Stomach (tissue), 4 donors: ENCODE results near the gene HLA-G.

ENCODE experiments used
- CTCF ChIP-seq, 7 experiments: fragments of 450-650 bp in 4 of 7; fragments of 200-600 bp in 3 of 7; sonication (generic) in 3 of 7; IDR thresholded peaks; one replicate each; pipeline ENCODE4 v1.5.1; 2016 to 2019; ENCODE audit warnings: antibody characterized with exemption in 7 of 7, control low read depth in 2 of 7, mild to moderate bottlenecking in 1 of 7
- EP300 ChIP-seq: sonication (generic); formaldehyde crosslinking; IDR thresholded peaks from one replicate; pipeline ENCODE4 v1.6.1; 2017; ENCODE audit warnings: antibody characterized with exemption
- POLR2AphosphoS5 ChIP-seq, 3 donors: sonication (generic); formaldehyde crosslinking; IDR thresholded peaks; one replicate each; pipeline ENCODE4 v1.6.1; 2016; ENCODE audit warnings: antibody characterized with exemption in 3 of 3

DNA sequence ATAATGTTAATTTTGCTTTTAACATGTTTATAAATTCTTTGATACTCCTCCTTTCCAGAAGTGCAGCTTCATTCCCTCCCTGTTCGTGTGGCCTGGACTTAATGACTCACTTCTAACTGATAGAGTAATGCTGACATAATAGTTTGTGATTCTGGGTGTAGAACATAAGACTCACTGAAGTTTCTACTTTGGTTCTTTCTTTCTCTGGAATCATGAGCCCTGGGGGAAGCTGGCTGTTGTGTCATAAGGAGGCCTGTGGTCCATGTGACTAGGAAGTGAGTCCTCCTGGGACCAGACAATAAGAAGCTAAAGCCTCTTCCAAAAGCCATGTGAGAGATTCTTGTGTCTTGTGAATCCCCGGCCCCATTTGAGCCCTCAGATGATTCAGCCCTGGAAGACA is 30.5 kb upstream of the HLA-G start:
- TF ChIP-seq EP300 (no peak), POLR2AphosphoS5 (IDR thresholded peaks at IDR 0.05) (no peak), CTCF (IDR thresholded peaks at IDR 0.05) (no peak)
